ENCODE data around the gene QRICH1.

DNA sequence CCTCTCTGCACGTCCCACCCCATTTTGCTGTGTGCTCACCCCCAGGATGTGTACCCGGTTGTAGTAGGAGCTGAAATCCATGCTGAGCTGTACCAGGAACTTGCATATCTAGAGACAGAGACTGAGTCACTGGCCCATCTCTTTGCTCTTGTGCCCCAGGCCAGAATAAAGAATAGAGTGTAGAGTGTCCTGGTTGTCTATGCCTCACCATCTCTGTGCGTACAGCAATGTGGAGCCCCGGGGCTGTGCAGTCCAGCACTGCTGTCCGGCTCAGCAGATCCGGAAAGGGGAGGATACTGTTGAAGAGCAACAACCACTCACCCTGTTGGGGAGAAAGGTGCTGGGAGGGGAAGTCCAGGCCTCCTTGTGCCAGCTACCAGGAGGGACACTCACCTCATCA, 78.1 kb downstream of the QRICH1 start:
- TF ChIP-seq, protein P1, sequence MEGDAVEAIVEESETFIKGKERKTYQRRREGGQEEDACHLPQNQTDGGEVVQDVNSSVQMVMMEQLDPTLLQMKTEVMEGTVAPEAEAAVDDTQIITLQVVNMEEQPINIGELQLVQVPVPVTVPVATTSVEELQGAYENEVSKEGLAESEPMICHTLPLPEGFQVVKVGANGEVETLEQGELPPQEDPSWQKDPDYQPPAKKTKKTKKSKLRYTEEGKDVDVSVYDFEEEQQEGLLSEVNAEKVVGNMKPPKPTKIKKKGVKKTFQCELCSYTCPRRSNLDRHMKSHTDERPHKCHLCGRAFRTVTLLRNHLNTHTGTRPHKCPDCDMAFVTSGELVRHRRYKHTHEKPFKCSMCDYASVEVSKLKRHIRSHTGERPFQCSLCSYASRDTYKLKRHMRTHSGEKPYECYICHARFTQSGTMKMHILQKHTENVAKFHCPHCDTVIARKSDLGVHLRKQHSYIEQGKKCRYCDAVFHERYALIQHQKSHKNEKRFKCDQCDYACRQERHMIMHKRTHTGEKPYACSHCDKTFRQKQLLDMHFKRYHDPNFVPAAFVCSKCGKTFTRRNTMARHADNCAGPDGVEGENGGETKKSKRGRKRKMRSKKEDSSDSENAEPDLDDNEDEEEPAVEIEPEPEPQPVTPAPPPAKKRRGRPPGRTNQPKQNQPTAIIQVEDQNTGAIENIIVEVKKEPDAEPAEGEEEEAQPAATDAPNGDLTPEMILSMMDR (IDR thresholded peaks at IDR 0.05), result no peak
- TF ChIP-seq EP300 (IDR thresholded peaks at IDR 0.05), result no peak
- no peak for TF ChIP-seq POLR2AphosphoS5 (IDR thresholded peaks at IDR 0.05)

Measured in gastroesophageal sphincter (tissue), 3 donors.